Spleen (tissue), 11 donors: Measurements from ENCODE around the gene ARHGAP24. TPM values are rescaled to one million over a fixed set of nuclear protein-coding genes. Genes with fewer than 3 reads are reported as not detected.

Experiments used
- DNase-seq: peaks from one replicate; pipeline ENCODE4 v3.0.0-alpha.2; 2020
- H3K27ac ChIP-seq, 8 donors: fragments of 200-600 bp; sonication (generic) in 7 of 8; 1 replicate in 4 of 8; 2 replicates in 4 of 8; pipeline versions ENCODE4 v1.5.0 to v1.8.0; 2016 to 2021; ENCODE audit warnings: inconsistent platforms in 4 of 8, mild to moderate bottlenecking in 4 of 8, moderate library complexity in 1 of 8
- H3K27me3 ChIP-seq, 7 donors: fragments of 200-600 bp; sonication (generic) in 6 of 7; replicated peaks in 1 of 7; 1 replicate in 4 of 7; 2 replicates in 3 of 7; pipeline versions ENCODE4 v1.5.0 to v1.8.0; 2016 to 2021; ENCODE audit warnings: inconsistent platforms in 3 of 7, mild to moderate bottlenecking in 1 of 7
- H3K36me3 ChIP-seq, 6 donors: fragments of 200-600 bp; sonication (generic) in 5 of 6; 1 replicate in 4 of 6; 2 replicates in 2 of 6; pipeline versions ENCODE4 v1.5.0 to v1.8.0; 2016 to 2021; ENCODE audit warnings: inconsistent platforms in 2 of 6
- H3K4me1 ChIP-seq, 6 donors: fragments of 200-600 bp; sonication (generic) in 5 of 6; 1 replicate in 3 of 6; 2 replicates in 3 of 6; pipeline versions ENCODE4 v1.5.0 to v1.8.0; 2016 to 2021; ENCODE audit warnings: inconsistent platforms in 3 of 6
- H3K4me3 ChIP-seq, 8 donors: fragments of 200-600 bp; sonication (generic) in 7 of 8; 1 replicate in 4 of 8; 2 replicates in 4 of 8; pipeline versions ENCODE4 v1.5.0 to v1.8.0; 2016 to 2021; ENCODE audit warnings: inconsistent platforms in 4 of 8, mild to moderate bottlenecking in 4 of 8, moderate library complexity in 2 of 8
- H3K9me3 ChIP-seq, 8 donors: fragments of 200-600 bp; sonication (generic) in 7 of 8; 1 replicate in 4 of 8; 2 replicates in 4 of 8; pipeline versions ENCODE4 v1.5.0 to v1.8.0; 2016 to 2021; ENCODE audit warnings: inconsistent platforms in 4 of 8
- CTCF ChIP-seq, 11 experiments: fragments of 200-600 bp in 7 of 11; fragments of 450-650 bp in 4 of 11; sonication (generic) in 4 of 11; IDR thresholded peaks in 8 of 11; conservative IDR thresholded peaks in 3 of 11; 1 replicate in 7 of 11; 2 replicates in 4 of 11; pipeline versions ENCODE4 v1.4.0 to v1.8.0; 2016 to 2021; ENCODE audit warnings: antibody characterized with exemption in 11 of 11, inconsistent platforms in 4 of 11, mild to moderate bottlenecking in 1 of 11
- POLR2A ChIP-seq, 3 donors: fragments of 450-650 bp; IDR thresholded peaks; one replicate each; pipeline ENCODE4 v1.5.1; 2017; ENCODE audit warnings: antibody characterized with exemption in 3 of 3, mild to moderate bottlenecking in 1 of 3
- POLR2AphosphoS5 ChIP-seq, 3 donors: sonication (generic); formaldehyde crosslinking; IDR thresholded peaks; one replicate each; pipeline ENCODE4 v1.5.1; 2017; ENCODE audit warnings: antibody characterized with exemption in 3 of 3
- WGBS, 5 donors: extraction: QIAGEN DNeasy Blood & Tissue Kit in 3 of 5; methylation state at CpG; one replicate each; pipeline versions ENCODE4 v1.1.5 to v1.1.7; 2013 to 2018; 5-methylcytosine and 5-hydroxymethylcytosine counted together
- intact Hi-C: fragments of 100-400 bp; cut with DNase I; formaldehyde crosslinking; loops from one replicate; pipeline ENCODE4 v1.15.0; 2023; ENCODE audit warnings: low total_unique reads
- polyA plus RNA-seq, 3 donors: library from polyadenylated mRNA; stranded (reverse); fragments of 200-250 nt; gene quantifications; one replicate each; pipeline ENCODE4 v1.2.1, GENCODE V29; 2013
- total RNA-seq, 7 donors: library from RNA; depleted of rRNA in 3 of 7; stranded (reverse); fragments of >200 nt in 3 of 7; fragmentation: NEBNext Ultra II Directional in 4 of 7; extraction: Animal tissue kit (Norgen Biotek cat#: 25700) in 4 of 7; gene quantifications; one replicate each; pipeline versions ENCODE4 v1.1.0 to v1.2.1, GENCODE V29; 2016 to 2021
- donor health status: healthy with polysubstance abuse.
- donor health status: DM: no; HTN: no; CAD: no; lungs with moderate emphysema.
- donor health status: DM: no; HTN: no; CAD: no.
- donor health status: Bipolar disorder and iron deficiency.
- donor health status: healthy.
- donor health status: DM: no; HTN: no; CAD: no.
- donor health status: DM: yes; HTN: yes; CAD: no.

Gene ARHGAP24
- total and polyA plus RNA-seq, 10 donors, result 23.1 to 199 (median 130) TPM

GRCh38 chr4:85697854-85698253 lies 222.9 kb downstream of the ARHGAP24 start:
- intact Hi-C loops, result no loop called here
- Histone ChIP-seq H3K27me3 (no peaks in the 10 kb centered on the region), H3K4me1 (peaks cover 0 to 46% (median 24%) of the 10 kb centered on the region in 6 donors), H3K4me3 (no peak overlapping the region), H3K36me3 (peaks cover 0 to 15% (median 0%) of the 10 kb centered on the region in 6 donors), H3K9me3 (peaks cover 0 to 10% (median 0%) of the 10 kb centered on the region in 8 donors), H3K27ac (peak overlapping the region in 7 of 8 donors; percentile 30 to 84 (median 77))
- no peak for DNase-seq
- TF ChIP-seq CTCF (IDR thresholded peaks at IDR 0.05 in 8 of 11, conservative IDR thresholded peaks at IDR 0.05 in 3 of 11), result no peak

GRCh38 chr4:85700362-85700761 lies 225.4 kb downstream of the ARHGAP24 start:
- Histone ChIP-seq H3K4me1 (peaks cover 0 to 53% (median 29%) of the 10 kb centered on the region in 6 donors), H3K9me3 (peaks cover 0 to 10% (median 0%) of the 10 kb centered on the region in 8 donors), H3K27me3 (no peaks in the 10 kb centered on the region), H3K27ac (peak overlapping the region in 7 of 8 donors; percentile 49 to 84 (median 77)), H3K4me3 (no peak overlapping the region), H3K36me3 (no peaks in the 10 kb centered on the region)
- WGBS, 5 donors, result 41 to 61% (median 44%) methylated on average over 3 of the region's 3 CpGs
- TF ChIP-seq CTCF (IDR thresholded peaks at IDR 0.05 in 8 of 11, conservative IDR thresholded peaks at IDR 0.05 in 3 of 11) (no peak), POLR2AphosphoS5 (IDR thresholded peaks at IDR 0.05) (no peak), POLR2A (IDR thresholded peaks at IDR 0.05) (no peak)
- no peak for DNase-seq
- intact Hi-C loops, result no loop called here

GRCh38 chr4:85701861-85702321 lies 226.9 kb downstream of the ARHGAP24 start:
- H3K9me3 ChIP-seq, result peaks cover 0 to 9% (median 0%) of the 10 kb centered on the region in 8 donors
- no peak for TF ChIP-seq POLR2A (IDR thresholded peaks at IDR 0.05)
- TF ChIP-seq POLR2AphosphoS5 (IDR thresholded peaks at IDR 0.05), result no peak
- TF ChIP-seq CTCF (IDR thresholded peaks at IDR 0.05 in 8 of 11, conservative IDR thresholded peaks at IDR 0.05 in 3 of 11), result no peak
- DNase-seq, result no peak
- H3K4me3 ChIP-seq, result peak overlapping the region in 1 of 8 donors; percentile 17
- intact Hi-C loops, result no loop called here
- no peaks in the 10 kb centered on the region for H3K27me3 ChIP-seq
- 19 to 37% (median 33%) methylated on average over 1 of the region's 1 CpG for WGBS, 5 donors
- peak overlapping the region in 7 of 8 donors; percentile 49 to 84 (median 77) for H3K27ac ChIP-seq
- H3K36me3 ChIP-seq, result no peaks in the 10 kb centered on the region
- peaks cover 0 to 57% (median 29%) of the 10 kb centered on the region in 6 donors for H3K4me1 ChIP-seq

- Histone ChIP-seq H3K27me3 (no peaks in the 10 kb centered on the region), H3K4me1 (peaks cover 0 to 61% (median 33%) of the 10 kb centered on the region in 6 donors), H3K27ac (peak overlapping the region; percentile 49 to 84 (median 74)), H3K9me3 (no peaks in the 10 kb centered on the region), H3K4me3 (no peak overlapping the region), H3K36me3 (no peaks in the 10 kb centered on the region)
- no peak for DNase-seq
- 61 to 80% (median 67%) methylated on average over 3 of the region's 3 CpGs for WGBS, 5 donors
- TF ChIP-seq POLR2AphosphoS5 (IDR thresholded peaks at IDR 0.05), result no peak
- TF ChIP-seq CTCF (IDR thresholded peaks at IDR 0.05 in 8 of 11, conservative IDR thresholded peaks at IDR 0.05 in 3 of 11), result no peak
- no peak for TF ChIP-seq POLR2A (IDR thresholded peaks at IDR 0.05)
- intact Hi-C loops, result no loop called here
Observed at GRCh38 chr4:85703096-85703495, 228.1 kb downstream of the ARHGAP24 start.
